KMS-11 (cell line): ENCODE measurements around the gene BACH1.

Experiments used
- H2AFZ ChIP-seq: fragments of 200-600 bp; sonication (generic); 2 replicates; pipeline ENCODE4 v1.6.1; 2016; ENCODE audit warnings: antibody characterized with exemption, mixed run types, low read depth
- H3K27ac ChIP-seq: fragments of 200-600 bp; sonication (generic); 2 replicates; pipeline ENCODE4 v1.6.1; 2016; ENCODE audit warnings: mild to moderate bottlenecking, mixed run types
- H3K27me3 ChIP-seq: fragments of 200-600 bp; sonication (generic); 2 replicates; pipeline ENCODE4 v1.6.1; 2017; ENCODE audit warnings: mild to moderate bottlenecking, low read depth, mixed run types, moderate library complexity; ENCODE audit not compliant: insufficient read depth
- H3K36me3 ChIP-seq: fragments of 200-600 bp; sonication (generic); 2 replicates; pipeline ENCODE4 v1.6.1; 2017; ENCODE audit warnings: mild to moderate bottlenecking, mixed run types; ENCODE audit not compliant: insufficient read depth
- H3K4me1 ChIP-seq: fragments of 200-600 bp; sonication (generic); 2 replicates; pipeline ENCODE4 v1.6.1; 2016; ENCODE audit warnings: mild to moderate bottlenecking, low read depth, mixed run types; ENCODE audit not compliant: poor library complexity, severe bottlenecking
- H3K4me2 ChIP-seq: fragments of 200-600 bp; sonication (generic); 2 replicates; pipeline ENCODE4 v1.7.0; 2016; ENCODE audit warnings: mild to moderate bottlenecking, mixed run types
- H3K4me3 ChIP-seq: fragments of 200-600 bp; sonication (generic); IDR thresholded peaks from 2 replicates; pipeline ENCODE4 v1.6.1; 2017; ENCODE audit warnings: low read depth, low read length, mixed read lengths; ENCODE audit not compliant: insufficient read depth
- H3K79me2 ChIP-seq: fragments of 200-600 bp; sonication (generic); 2 replicates; pipeline ENCODE4 v1.6.1; 2016; ENCODE audit warnings: low read depth, mixed run types; ENCODE audit not compliant: insufficient read depth
- H3K9ac ChIP-seq: fragments of 200-600 bp; sonication (generic); 2 replicates; pipeline ENCODE4 v1.6.1; 2016; ENCODE audit warnings: mild to moderate bottlenecking, mixed run types
- H4K20me1 ChIP-seq: fragments of 200-600 bp; sonication (generic); 2 replicates; pipeline ENCODE4 v1.6.1; 2016; ENCODE audit warnings: mild to moderate bottlenecking, mixed run types; ENCODE audit not compliant: insufficient read depth
- TF ChIP-seq, protein P1 (sequence below): fragments of 200-600 bp; sonication (generic); conservative IDR thresholded peaks from 2 replicates; pipeline ENCODE4 v1.6.1; 2017; ENCODE audit warnings: low read depth, mild to moderate bottlenecking, antibody characterized with exemption, low read length, moderate library complexity, mixed read lengths

BACH1 gene

DNA sequence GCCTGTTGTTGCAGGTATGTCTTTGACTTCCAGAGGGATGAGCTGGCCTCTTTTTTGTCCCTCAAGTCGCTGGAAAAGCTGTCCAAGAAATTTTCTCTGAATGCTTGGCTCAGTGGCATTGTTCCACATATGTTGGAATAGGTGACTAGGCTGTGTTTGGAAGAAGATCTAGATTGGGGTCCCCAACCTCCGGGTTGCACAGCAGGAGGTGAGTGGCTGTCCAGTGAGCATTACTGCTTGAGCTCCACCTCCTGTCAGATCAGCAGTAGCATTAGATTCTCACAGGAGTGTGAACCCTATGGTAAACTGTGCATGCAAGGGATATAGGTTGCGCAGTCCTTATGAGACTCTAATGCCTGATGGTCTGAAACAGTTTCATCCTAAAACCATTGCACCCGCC is 18.1 kb downstream of the BACH1 start:
- H4K20me1 ChIP-seq, result peaks cover 44% of the 10 kb centered on the region

DNA sequence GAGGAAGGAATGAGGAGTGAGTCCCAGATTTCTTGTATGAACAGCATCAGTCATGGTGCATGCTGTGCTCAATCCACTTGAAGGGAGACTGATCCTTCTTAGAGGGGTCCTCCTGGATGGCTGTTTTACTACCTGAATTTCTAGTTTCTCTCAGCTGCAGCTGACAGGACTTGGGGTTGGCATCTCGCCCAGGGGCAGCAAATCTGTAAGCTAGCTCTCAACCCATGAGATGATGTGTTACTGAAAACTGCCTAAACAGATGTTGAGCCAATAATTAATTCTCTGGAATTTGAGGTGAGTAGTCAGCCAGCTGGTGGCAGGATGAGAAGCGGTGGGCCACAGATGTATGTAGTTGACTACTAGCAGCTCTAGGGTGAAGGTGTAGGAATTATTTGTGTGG is 19.6 kb downstream of the BACH1 start:
- Histone ChIP-seq H3K79me2 (peaks cover 98% of the 10 kb centered on the region), H3K27me3 (no peaks in the 10 kb centered on the region), H3K36me3 (no peaks in the 10 kb centered on the region), H3K4me1 (peaks cover 63% of the 10 kb centered on the region), H2AFZ (no peak overlapping the region), H3K4me2 (peak overlapping the region; percentile 5; the same call in 1 of the 2 replicates), H4K20me1 (peaks cover 37% of the 10 kb centered on the region), H3K4me3 (no peak overlapping the region), H3K27ac (no peak overlapping the region), H3K9ac (no peak overlapping the region)
- TF ChIP-seq, protein P1, sequence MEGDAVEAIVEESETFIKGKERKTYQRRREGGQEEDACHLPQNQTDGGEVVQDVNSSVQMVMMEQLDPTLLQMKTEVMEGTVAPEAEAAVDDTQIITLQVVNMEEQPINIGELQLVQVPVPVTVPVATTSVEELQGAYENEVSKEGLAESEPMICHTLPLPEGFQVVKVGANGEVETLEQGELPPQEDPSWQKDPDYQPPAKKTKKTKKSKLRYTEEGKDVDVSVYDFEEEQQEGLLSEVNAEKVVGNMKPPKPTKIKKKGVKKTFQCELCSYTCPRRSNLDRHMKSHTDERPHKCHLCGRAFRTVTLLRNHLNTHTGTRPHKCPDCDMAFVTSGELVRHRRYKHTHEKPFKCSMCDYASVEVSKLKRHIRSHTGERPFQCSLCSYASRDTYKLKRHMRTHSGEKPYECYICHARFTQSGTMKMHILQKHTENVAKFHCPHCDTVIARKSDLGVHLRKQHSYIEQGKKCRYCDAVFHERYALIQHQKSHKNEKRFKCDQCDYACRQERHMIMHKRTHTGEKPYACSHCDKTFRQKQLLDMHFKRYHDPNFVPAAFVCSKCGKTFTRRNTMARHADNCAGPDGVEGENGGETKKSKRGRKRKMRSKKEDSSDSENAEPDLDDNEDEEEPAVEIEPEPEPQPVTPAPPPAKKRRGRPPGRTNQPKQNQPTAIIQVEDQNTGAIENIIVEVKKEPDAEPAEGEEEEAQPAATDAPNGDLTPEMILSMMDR, result no peak

More for the DNA sequence above, 18.1 kb downstream of the BACH1 start:
- Histone ChIP-seq H3K27ac (no peak overlapping the region), H3K4me3 (no peak overlapping the region), H3K27me3 (no peaks in the 10 kb centered on the region), H3K9ac (no peak overlapping the region), H3K79me2 (peaks cover 100% of the 10 kb centered on the region), H3K36me3 (no peaks in the 10 kb centered on the region), H3K4me2 (no peak overlapping the region), H2AFZ (no peak overlapping the region), H3K4me1 (peaks cover 67% of the 10 kb centered on the region)
- TF ChIP-seq, protein P1, result no peak

DNA sequence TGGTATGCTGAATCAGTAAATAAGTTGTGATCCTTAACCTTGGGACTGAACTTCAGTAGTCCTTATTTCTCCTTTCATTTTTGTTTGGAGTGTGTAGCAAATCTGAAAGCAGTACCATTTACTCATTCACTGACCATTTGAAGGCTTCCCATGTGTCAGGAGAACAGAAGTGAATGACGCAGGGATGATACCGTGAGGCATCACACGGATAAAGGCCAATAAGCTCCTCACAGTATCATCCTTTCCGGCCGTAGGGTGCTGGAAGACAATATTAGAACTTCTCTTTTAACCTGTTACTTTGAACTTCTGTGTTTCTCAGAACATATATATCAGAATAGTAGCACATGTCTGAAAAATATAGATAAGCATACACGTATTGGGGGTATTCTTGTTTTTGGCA is 21.3 kb downstream of the BACH1 start:
- no peak overlapping the region for H3K4me2 ChIP-seq
- H4K20me1 ChIP-seq, result peaks cover 31% of the 10 kb centered on the region
- H3K4me3 ChIP-seq, result no peak overlapping the region
- no peaks in the 10 kb centered on the region for H3K36me3 ChIP-seq
- peaks cover 55% of the 10 kb centered on the region for H3K4me1 ChIP-seq
- H3K79me2 ChIP-seq, result peaks cover 98% of the 10 kb centered on the region
- H3K27ac ChIP-seq, result no peak overlapping the region
- no peak overlapping the region for H2AFZ ChIP-seq
- TF ChIP-seq, protein P1, result no peak
- no peak overlapping the region for H3K9ac ChIP-seq
- H3K27me3 ChIP-seq, result no peaks in the 10 kb centered on the region

DNA sequence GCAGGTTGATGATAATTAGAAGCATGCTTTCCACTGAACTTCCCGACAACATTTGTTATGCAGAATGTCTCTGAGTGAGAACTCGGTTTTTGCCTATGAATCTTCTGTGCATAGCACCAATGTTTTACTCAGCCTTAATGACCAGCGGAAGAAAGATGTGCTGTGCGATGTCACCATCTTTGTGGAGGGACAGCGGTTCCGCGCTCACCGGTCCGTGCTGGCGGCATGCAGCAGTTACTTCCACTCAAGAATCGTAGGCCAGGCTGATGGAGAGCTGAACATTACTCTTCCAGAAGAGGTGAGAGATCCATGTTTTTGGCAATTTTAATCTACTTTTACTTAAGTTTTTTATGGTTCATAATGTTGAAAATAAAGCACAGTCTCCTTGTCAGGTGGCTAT is 22.5 kb downstream of the BACH1 start:
- Histone ChIP-seq H3K79me2 (peaks cover 87% of the 10 kb centered on the region), H4K20me1 (peaks cover 24% of the 10 kb centered on the region), H3K36me3 (no peaks in the 10 kb centered on the region), H3K4me2 (no peak overlapping the region), H3K27ac (no peak overlapping the region), H2AFZ (no peak overlapping the region), H3K27me3 (no peaks in the 10 kb centered on the region), H3K4me1 (peaks cover 55% of the 10 kb centered on the region), H3K4me3 (no peak overlapping the region), H3K9ac (no peak overlapping the region)
- TF ChIP-seq, protein P1, result no peak
